OCI-LY7 (cell line): ENCODE data around the gene SRC. TPM values are rescaled to one million over a fixed set of nuclear protein-coding genes. Genes with fewer than 3 reads are reported as not detected.

Experiments
- BruUV-seq: library from RNA; stranded (reverse); fragments of 400-500 nt; replicated peaks from 2 replicates; lab custom pipeline; 2021; lab: Mats Ljungman, UMichigan
- CTCF ChIA-PET: fragments of 300-600 bp; sonication (Branson Sonifier 250); formaldehyde crosslinking; loops from one replicate; lab custom pipeline; 2022; ENCODE audit warnings: antibody characterized with exemption; ENCODE audit not compliant: unreplicated experiment; lab: Charles Lee
- POLR2A ChIA-PET: fragments of 300-600 bp; sonication (Branson Sonifier 250); formaldehyde crosslinking; loops from one replicate; lab custom pipeline; 2022; ENCODE audit warnings: antibody characterized with exemption; lab: Charles Lee
- DNase-seq: peaks from one replicate; pipeline ENCODE4 v3.0.0-alpha.2; 2015; ENCODE audit warnings: low spot score
- H2AFZ ChIP-seq: fragments of 200-600 bp; sonication (generic), shearing (Covaris generic); 2 replicates; pipeline ENCODE4 v1.6.1; 2014; ENCODE audit warnings: mild to moderate bottlenecking, antibody characterized with exemption, low read length, moderate library complexity
- H3K27ac ChIP-seq: fragments of 200-600 bp; sonication (generic); 2 replicates; pipeline ENCODE4 v1.5.1; 2014; ENCODE audit warnings: mixed run types, low read depth, mild to moderate bottlenecking, moderate library complexity, low read length, inconsistent platforms; ENCODE audit not compliant: poor library complexity, severe bottlenecking
- H3K36me3 ChIP-seq: fragments of 200-600 bp; sonication (generic); 2 replicates; pipeline ENCODE4 v1.6.1; 2014; ENCODE audit warnings: mild to moderate bottlenecking, antibody characterized with exemption, low read length, moderate library complexity, mixed read lengths; ENCODE audit not compliant: insufficient read depth
- H3K4me1 ChIP-seq: fragments of 200-600 bp; sonication (generic); 2 replicates; pipeline ENCODE4 v1.5.1; 2014; ENCODE audit warnings: mild to moderate bottlenecking, low read length; ENCODE audit not compliant: insufficient read depth, poor library complexity, severe bottlenecking
- H3K4me2 ChIP-seq: fragments of 200-600 bp; sonication (generic); 2 replicates; pipeline ENCODE4 v1.6.1; 2014; ENCODE audit warnings: mild to moderate bottlenecking, low read length
- H3K4me3 ChIP-seq: fragments of 200-600 bp; sonication (generic); 2 replicates; pipeline ENCODE4 v1.5.1; 2014; ENCODE audit warnings: mild to moderate bottlenecking, low read depth, low read length; ENCODE audit not compliant: poor library complexity, severe bottlenecking
- H3K79me2 ChIP-seq: fragments of 200-600 bp; sonication (generic); 2 replicates; pipeline ENCODE4 v1.6.1; 2016; ENCODE audit warnings: low read depth, mild to moderate bottlenecking, low read length, moderate library complexity, mixed read lengths; ENCODE audit not compliant: insufficient read depth
- H3K9me2 ChIP-seq: fragments of 200-600 bp; sonication (generic); 2 replicates; pipeline ENCODE4 v1.6.1; 2016; ENCODE audit warnings: mild to moderate bottlenecking, low read length, mixed read lengths; ENCODE audit not compliant: insufficient read depth
- H3K9me3 ChIP-seq: fragments of 200-600 bp; sonication (generic); 2 replicates; pipeline ENCODE4 v1.6.1; 2014; ENCODE audit warnings: mild to moderate bottlenecking, mixed run types, low read length, mixed read lengths
- H4K20me1 ChIP-seq: fragments of 200-600 bp; sonication (generic); 2 replicates; pipeline ENCODE4 v1.6.1; 2014; ENCODE audit warnings: mild to moderate bottlenecking, antibody characterized with exemption, low read length, moderate library complexity, mixed read lengths; ENCODE audit not compliant: insufficient read depth
- CTCF ChIP-seq: fragments of 200-600 bp; sonication (generic); conservative IDR thresholded peaks from 2 replicates; pipeline ENCODE4 v1.5.1; 2014; ENCODE audit warnings: mild to moderate bottlenecking, antibody characterized with exemption, low read length, moderate library complexity, mixed read lengths
- EZH2phosphoT487 ChIP-seq: fragments of 200-600 bp; sonication (generic); IDR thresholded peaks from 2 replicates; pipeline ENCODE4 v1.6.1; 2018; ENCODE audit warnings: low read depth, borderline replicate concordance, mild to moderate bottlenecking, mixed run types, antibody characterized with exemption, low read length, moderate library complexity, mixed read lengths
- intact Hi-C: fragments of 100-400 bp; cut with micrococcal nuclease; formaldehyde crosslinking; loops from one replicate; pipeline ENCODE4 v1.10.0; 2022; ENCODE audit not compliant: unreplicated experiment
- total RNA-seq, 2 experiments: library from RNA; depleted of rRNA in 1 of 2; stranded (reverse); fragments of >200 nt in 1 of 2; shearing (Covaris generic) in 1 of 2; gene quantifications; 2 replicates each; pipeline ENCODE4 v1.2.3, GENCODE V29; 2014 to 2022

SRC gene
- total RNA-seq, 2 experiments from 2014 or later = 0.72 to 3.7 TPM

GRCh38 chr20:37355252-37356180 lies 9.6 kb downstream of the SRC start:
- CTCF ChIA-PET = no interaction called here
- peaks cover 17% of the 10 kb centered on the region for H3K4me1 ChIP-seq
- no peaks in the 10 kb centered on the region for H3K36me3 ChIP-seq
- no peaks in the 10 kb centered on the region for H3K79me2 ChIP-seq
- no peak overlapping the region for H2AFZ ChIP-seq
- TF ChIP-seq CTCF (no peak), EZH2phosphoT487 (no peak)
- no peak for DNase-seq
- intact Hi-C loops = no loop called here
- H3K27ac ChIP-seq = no peak overlapping the region
- no peaks in the 10 kb centered on the region for H4K20me1 ChIP-seq
- no peaks in the 10 kb centered on the region for H3K9me2 ChIP-seq
- no peaks in the 10 kb centered on the region for H3K9me3 ChIP-seq
- H3K4me3 ChIP-seq = no peak overlapping the region
- BruUV-seq = no TSS peak
- peak overlapping the region; percentile 33 for H3K4me2 ChIP-seq
- POLR2A ChIA-PET = no interaction called here

GRCh38 chr20:37356387-37356786 lies 10.4 kb downstream of the SRC start:
- DNase-seq = no peak
- H2AFZ ChIP-seq = no peak overlapping the region
- no peak for TF ChIP-seq CTCF
- TF ChIP-seq EZH2phosphoT487 = no peak
- CTCF ChIA-PET = no interaction called here
- H3K4me3 ChIP-seq = no peak overlapping the region
- POLR2A ChIA-PET = no interaction called here
- H3K4me2 ChIP-seq = no peak overlapping the region
- no peak overlapping the region for H3K27ac ChIP-seq
- BruUV-seq = no TSS peak
- intact Hi-C loops = no loop called here
- H3K36me3 ChIP-seq = no peaks in the 10 kb centered on the region
- H3K9me3 ChIP-seq = no peaks in the 10 kb centered on the region
- H3K9me2 ChIP-seq = no peaks in the 10 kb centered on the region
- H4K20me1 ChIP-seq = no peaks in the 10 kb centered on the region
- peaks cover 17% of the 10 kb centered on the region for H3K4me1 ChIP-seq
- H3K79me2 ChIP-seq = no peaks in the 10 kb centered on the region

- no peak overlapping the region for H3K4me2 ChIP-seq
- H3K79me2 ChIP-seq = no peaks in the 10 kb centered on the region
- H4K20me1 ChIP-seq = no peaks in the 10 kb centered on the region
- no TSS peak for BruUV-seq
- no peaks in the 10 kb centered on the region for H3K9me2 ChIP-seq
- no peak for DNase-seq
- H3K4me3 ChIP-seq = no peak overlapping the region
- H3K27ac ChIP-seq = no peak overlapping the region
- ChIA-PET POLR2A (interaction anchor here (0.5 to 0.8 kb wide), 2 partner anchors 9 to 307 kb away, joined by 3 to 4 read pairs; no protein-coding TSS in a partner anchor), CTCF (no interaction called here)
- no peak overlapping the region for H2AFZ ChIP-seq
- intact Hi-C loops = no loop called here
- H3K4me1 ChIP-seq = peaks cover 17% of the 10 kb centered on the region
- H3K36me3 ChIP-seq = no peaks in the 10 kb centered on the region
- no peak for TF ChIP-seq EZH2phosphoT487
- TF ChIP-seq CTCF = no peak
- H3K9me3 ChIP-seq = no peaks in the 10 kb centered on the region
Measured at GRCh38 chr20:37356961-37357371, 11.0 kb downstream of the SRC start.
